ENCODE data around the gene FZR1. TPM values are rescaled to one million over a fixed set of nuclear protein-coding genes. Genes with fewer than 3 reads are reported as not detected.
"Not testable (repeated sequence)": the region's sequence is repeated elsewhere in the genome, so short reads cannot be mapped to it uniquely, and the experiment has no call there.

Gene FZR1
- polyA plus RNA-seq, 3 donors = 13.3 to 15.6 (median 14.4) TPM

- 94 to 96% (median 95%) methylated on average over 39 to 45 of the region's 45 CpGs for WGBS, 3 donors
- H3K27ac ChIP-seq (ENCODE audit: low read depth, low read length) = no peak overlapping the region
Measured at GRCh38 chr19:3492131-3492839, 13.8 kb upstream of the FZR1 start.

- H3K27ac ChIP-seq (ENCODE audit: low read depth, low read length) = no peak overlapping the region
- 92 to 96% (median 93%) methylated on average over 16 of the region's 16 CpGs for WGBS, 3 donors
Measured at GRCh38 chr19:3492919-3493318, 13.2 kb upstream of the FZR1 start.

GRCh38 chr19:3493651-3494050, 12.5 kb upstream of the FZR1 start:
- 93 to 95% (median 94%) methylated on average over 14 of the region's 14 CpGs for WGBS, 3 donors

GRCh38 chr19:3494051-3494450, 12.1 kb upstream of the FZR1 start:
- no peak overlapping the region for H3K27ac ChIP-seq (ENCODE audit: low read depth, low read length)
- 81 to 83% (median 81%) methylated on average over 15 of the region's 15 CpGs for WGBS, 3 donors

More at GRCh38 chr19:3493651-3494050, 12.5 kb upstream of the FZR1 start:
- no peak overlapping the region for H3K27ac ChIP-seq (ENCODE audit: low read depth, low read length)

GRCh38 chr19:3494559-3494958, 11.6 kb upstream of the FZR1 start:
- H3K27ac ChIP-seq (ENCODE audit: low read depth, low read length) = no peak overlapping the region
- 90 to 92% (median 91%) methylated on average over 18 of the region's 18 CpGs for WGBS, 3 donors

GRCh38 chr19:3496392-3497273, 9.5 kb upstream of the FZR1 start:
- no peak overlapping the region for H3K27ac ChIP-seq (ENCODE audit: low read depth, low read length)
- WGBS, 3 donors = 96 to 97% (median 96%) methylated on average over 32 of the region's 32 CpGs

GRCh38 chr19:3497757-3498520, 8.2 kb upstream of the FZR1 start:
- H3K27ac ChIP-seq (ENCODE audit: low read depth, low read length) = no peak overlapping the region
- WGBS, 3 donors = 92 to 97% (median 92%) methylated on average over 5 of the region's 5 CpGs

GRCh38 chr19:3499738-3500428, 6.2 kb upstream of the FZR1 start:
- WGBS, 3 donors = 17 to 26% (median 23%) methylated on average over 18 of the region's 18 CpGs
- no peak overlapping the region for H3K27ac ChIP-seq (ENCODE audit: low read depth, low read length)

- H3K27ac ChIP-seq (ENCODE audit: low read depth, low read length) = peak within 1 kb of the TSS; percentile 32
- WGBS, 3 donors = 0 to 1% (median 0%) methylated on average over 50 to 52 of the region's 52 CpGs
Measured at GRCh38 chr19:3500429-3501101, 5.5 kb upstream of the FZR1 start, which contains the start of gene DOHH. Gene DOHH, minus strand, starts transcription at chr19:3500674. Its CDS starts 3,860 bp downstream, at chr19:3496814.

GRCh38 chr19:3501780-3502179, 4.3 kb upstream of the FZR1 start:
- WGBS, 3 donors = 81 to 89% (median 87%) methylated on average over 3 of the region's 3 CpGs
- no peak overlapping the region for H3K27ac ChIP-seq (ENCODE audit: low read depth, low read length)

GRCh38 chr19:3503036-3503572, 3.0 kb upstream of the FZR1 start:
- 76 to 84% (median 83%) methylated on average over 13 of the region's 13 CpGs for WGBS, 3 donors
- H3K27ac ChIP-seq (ENCODE audit: low read depth, low read length) = no peak overlapping the region

- no peak overlapping the region for H3K27ac ChIP-seq (ENCODE audit: low read depth, low read length)
- WGBS, 3 donors = 68 to 80% (median 78%) methylated on average over 5 of the region's 5 CpGs
Measured at GRCh38 chr19:3504735-3505134, 1.4 kb upstream of the FZR1 start.

GRCh38 chr19:3506384-3507340, 551 bp downstream of the FZR1 start:
- WGBS, 3 donors = 0 to 1% (median 1%) methylated on average over 50 to 69 of the region's 69 CpGs
- no peak overlapping the region for H3K27ac ChIP-seq (ENCODE audit: low read depth, low read length)

GRCh38 chr19:3507371-3508120, 1.4 kb downstream of the FZR1 start:
- 17 to 44% (median 42%) methylated on average over 31 of the region's 31 CpGs for WGBS, 3 donors
- no peak overlapping the region for H3K27ac ChIP-seq (ENCODE audit: low read depth, low read length)

GRCh38 chr19:3508121-3508661, 2.1 kb downstream of the FZR1 start:
- WGBS, 3 donors = 87 to 95% (median 92%) methylated on average over 17 to 18 of the region's 18 CpGs
- H3K27ac ChIP-seq (ENCODE audit: low read depth, low read length) = not testable (repeated sequence)
